M059J (cell line): ENCODE data around the gene CHMP2B. TPM values are rescaled to one million over a fixed set of nuclear protein-coding genes. Genes with fewer than 3 reads are reported as not detected.

ENCODE experiments used
- DNase-seq: peaks from one replicate; pipeline ENCODE4 v3.0.0-alpha.2; 2012; ENCODE audit warnings: low read depth
- total RNA-seq: library from RNA; depleted of rRNA; stranded (reverse); fragments of >200 nt; shearing (Covaris generic); gene quantifications from 2 replicates; pipeline ENCODE4 v1.2.3, GENCODE V29; 2014; rRNA removed

The CHMP2B gene
- 19.4 and 25.6 TPM in 2 replicates for total RNA-seq

GRCh38 chr3:87227104-87227834 is at the start of gene CHMP2B:
TSS of gene CHMP2B (plus strand) at chr3:87227309. CDS start at chr3:87227523, 214 bp downstream.
- peak; percentile 83 for DNase-seq

GRCh38 chr3:87179642-87180041 is 47.5 kb upstream of the CHMP2B start:
- no peak for DNase-seq

- no peak for DNase-seq
Measured at GRCh38 chr3:87181551-87181950, 45.6 kb upstream of the CHMP2B start.

GRCh38 chr3:87182023-87182422 is 45.1 kb upstream of the CHMP2B start:
- DNase-seq: no peak

GRCh38 chr3:87186608-87187159 is 40.4 kb upstream of the CHMP2B start:
- no peak for DNase-seq

GRCh38 chr3:87191175-87191574 is 35.9 kb upstream of the CHMP2B start:
- DNase-seq: no peak

GRCh38 chr3:87191641-87192040 is 35.5 kb upstream of the CHMP2B start:
- DNase-seq: peak; percentile 20

- DNase-seq: no peak
Measured at GRCh38 chr3:87196879-87197278, 30.2 kb upstream of the CHMP2B start.

- no peak for DNase-seq
Measured at GRCh38 chr3:87197531-87197930, 29.6 kb upstream of the CHMP2B start.

GRCh38 chr3:87198774-87199173 is 28.3 kb upstream of the CHMP2B start:
- no peak for DNase-seq

- no peak for DNase-seq
Measured at GRCh38 chr3:87199628-87200027, 27.5 kb upstream of the CHMP2B start.

- no peak for DNase-seq
Measured at GRCh38 chr3:87200060-87200647, 27.0 kb upstream of the CHMP2B start.

- DNase-seq: no peak
Measured at GRCh38 chr3:87201727-87202126, 25.4 kb upstream of the CHMP2B start.

GRCh38 chr3:87203809-87204208 is 23.3 kb upstream of the CHMP2B start:
- no peak for DNase-seq

GRCh38 chr3:87206070-87206469 is 21.0 kb upstream of the CHMP2B start:
- peak; percentile 82 for DNase-seq

GRCh38 chr3:87206635-87207034 is 20.5 kb upstream of the CHMP2B start:
- DNase-seq: no peak

- DNase-seq: peak; percentile 49
Measured at GRCh38 chr3:87207460-87207859, 19.6 kb upstream of the CHMP2B start.

GRCh38 chr3:87209111-87209510 is 18.0 kb upstream of the CHMP2B start:
- no peak for DNase-seq

GRCh38 chr3:87218560-87218959 is 8.5 kb upstream of the CHMP2B start:
- DNase-seq: no peak

- DNase-seq: no peak
Measured at GRCh38 chr3:87219611-87220010, 7.5 kb upstream of the CHMP2B start.

- no peak for DNase-seq
Measured at GRCh38 chr3:87225659-87226058, 1.4 kb upstream of the CHMP2B start.

GRCh38 chr3:87227835-87228144 is 681 bp downstream of the CHMP2B start:
- no peak for DNase-seq

GRCh38 chr3:87228316-87228715 is 1.2 kb downstream of the CHMP2B start:
- peak; percentile 40 for DNase-seq
